Spleen (tissue), 7 donors: ENCODE measurements around the gene NCKIPSD.

Source experiments
- POLR2AphosphoS5 ChIP-seq, 3 donors: sonication (generic); formaldehyde crosslinking; IDR thresholded peaks; one replicate each; pipeline ENCODE4 v1.5.1; 2017; ENCODE audit warnings: antibody characterized with exemption in 3 of 3
- TF ChIP-seq, protein P1 (sequence below), 11 experiments: fragments of 200-600 bp in 7 of 11; fragments of 450-650 bp in 4 of 11; sonication (generic) in 4 of 11; IDR thresholded peaks in 8 of 11; conservative IDR thresholded peaks in 3 of 11; 1 replicate in 7 of 11; 2 replicates in 4 of 11; pipeline versions ENCODE4 v1.4.0 to v1.8.0; 2016 to 2021; ENCODE audit warnings: antibody characterized with exemption in 11 of 11, inconsistent platforms in 4 of 11, mild to moderate bottlenecking in 1 of 11
- donor health status: DM: no; HTN: no; CAD: no; lungs with moderate emphysema.
- donor health status: DM: no; HTN: no; CAD: no.
- donor health status: DM: no; HTN: no; CAD: no.

DNA sequence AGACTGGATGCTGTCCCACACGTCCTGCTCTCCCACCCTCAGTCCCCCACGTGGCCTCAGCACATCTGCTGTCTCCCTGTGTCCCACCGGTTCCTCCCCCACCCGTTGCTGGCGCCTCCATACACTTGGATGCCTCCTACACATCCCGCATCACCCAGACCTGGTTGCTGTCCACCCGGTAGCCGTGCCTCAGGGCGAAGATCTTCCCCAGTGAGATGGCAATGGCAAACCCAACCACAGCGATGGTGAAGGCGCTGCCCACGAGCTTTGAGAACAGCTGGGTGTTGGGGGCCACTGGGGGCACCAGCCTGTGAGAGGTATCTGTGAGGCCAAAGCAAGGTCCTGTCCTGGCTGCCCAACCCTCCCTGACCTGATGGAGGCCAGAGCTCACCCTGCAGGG, 54.9 kb downstream of the NCKIPSD start:
- TF ChIP-seq, protein P1, sequence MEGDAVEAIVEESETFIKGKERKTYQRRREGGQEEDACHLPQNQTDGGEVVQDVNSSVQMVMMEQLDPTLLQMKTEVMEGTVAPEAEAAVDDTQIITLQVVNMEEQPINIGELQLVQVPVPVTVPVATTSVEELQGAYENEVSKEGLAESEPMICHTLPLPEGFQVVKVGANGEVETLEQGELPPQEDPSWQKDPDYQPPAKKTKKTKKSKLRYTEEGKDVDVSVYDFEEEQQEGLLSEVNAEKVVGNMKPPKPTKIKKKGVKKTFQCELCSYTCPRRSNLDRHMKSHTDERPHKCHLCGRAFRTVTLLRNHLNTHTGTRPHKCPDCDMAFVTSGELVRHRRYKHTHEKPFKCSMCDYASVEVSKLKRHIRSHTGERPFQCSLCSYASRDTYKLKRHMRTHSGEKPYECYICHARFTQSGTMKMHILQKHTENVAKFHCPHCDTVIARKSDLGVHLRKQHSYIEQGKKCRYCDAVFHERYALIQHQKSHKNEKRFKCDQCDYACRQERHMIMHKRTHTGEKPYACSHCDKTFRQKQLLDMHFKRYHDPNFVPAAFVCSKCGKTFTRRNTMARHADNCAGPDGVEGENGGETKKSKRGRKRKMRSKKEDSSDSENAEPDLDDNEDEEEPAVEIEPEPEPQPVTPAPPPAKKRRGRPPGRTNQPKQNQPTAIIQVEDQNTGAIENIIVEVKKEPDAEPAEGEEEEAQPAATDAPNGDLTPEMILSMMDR (IDR thresholded peaks at IDR 0.05 in 8 of 11, conservative IDR thresholded peaks at IDR 0.05 in 3 of 11) = no peak
- no peak for TF ChIP-seq POLR2AphosphoS5 (IDR thresholded peaks at IDR 0.05)
